HuH-7.5 (cell line): Measurements from ENCODE around the gene MGAT5B.
"Not testable (repeated sequence)": the region's sequence is repeated elsewhere in the genome, so short reads cannot be mapped to it uniquely, and the experiment has no call there.

ENCODE experiments used
- DNase-seq: peaks from one replicate; pipeline ENCODE4 v3.0.0; 2011; ENCODE audit warnings: low spot score

The MGAT5B gene

GRCh38 chr17:76847031-76847430, 21.2 kb upstream of the MGAT5B start:
- no peak for DNase-seq

- no peak for DNase-seq
These were observed 19.5 kb upstream of the MGAT5B start for GRCh38 chr17:76848670-76849069.

GRCh38 chr17:76849160-76849559, 19.0 kb upstream of the MGAT5B start:
- not testable (repeated sequence) for DNase-seq

GRCh38 chr17:76852843-76853242, 15.4 kb upstream of the MGAT5B start:
- no peak for DNase-seq

GRCh38 chr17:76855105-76855504, 13.1 kb upstream of the MGAT5B start:
- no peak for DNase-seq

GRCh38 chr17:76862079-76862478, 6.1 kb upstream of the MGAT5B start:
- no peak for DNase-seq

- no peak for DNase-seq
These were observed 5.7 kb upstream of the MGAT5B start for GRCh38 chr17:76862494-76862893.

- no peak for DNase-seq
These were observed 4.2 kb upstream of the MGAT5B start for GRCh38 chr17:76864024-76864423.

GRCh38 chr17:76865174-76865573, 3.0 kb upstream of the MGAT5B start:
- no peak for DNase-seq

GRCh38 chr17:76866203-76866602, 2.0 kb upstream of the MGAT5B start:
- DNase-seq: no peak

GRCh38 chr17:76866774-76867577, 1.2 kb upstream of the MGAT5B start:
- no peak for DNase-seq

- DNase-seq: no peak
These were observed 527 bp upstream of the MGAT5B start for GRCh38 chr17:76867578-76868175.

GRCh38 chr17:76868669-76869495, 678 bp downstream of the MGAT5B start:
- DNase-seq: no peak

GRCh38 chr17:76869496-76870376, 1.5 kb downstream of the MGAT5B start:
- DNase-seq: no peak

- DNase-seq: no peak
These were observed 2.1 kb downstream of the MGAT5B start for GRCh38 chr17:76870377-76870714.

- DNase-seq: no peak
These were observed 3.5 kb downstream of the MGAT5B start for GRCh38 chr17:76871668-76872067.

- DNase-seq: no peak
These were observed 4.1 kb downstream of the MGAT5B start for GRCh38 chr17:76872221-76872873.

GRCh38 chr17:76872874-76873221, 4.6 kb downstream of the MGAT5B start:
- no peak for DNase-seq

GRCh38 chr17:76873856-76874255, 5.7 kb downstream of the MGAT5B start:
- no peak for DNase-seq

GRCh38 chr17:76877437-76877836, 9.2 kb downstream of the MGAT5B start:
- no peak for DNase-seq

GRCh38 chr17:76878568-76878967, 10.4 kb downstream of the MGAT5B start:
- no peak for DNase-seq

GRCh38 chr17:76879254-76879653, 11.1 kb downstream of the MGAT5B start:
- no peak for DNase-seq
